NB4 (cell line): ENCODE data around the gene INTS15.

Experiments used
- CTCF ChIP-seq: IDR thresholded peaks from one replicate; pipeline ENCODE4 v1.5.1; 2012; ENCODE audit warnings: low read depth, low read length
- MAX ChIP-seq: IDR thresholded peaks from 2 replicates; pipeline ENCODE4 v1.6.1; 2011; ENCODE audit warnings: low read depth, low read length
- MYC ChIP-seq: IDR thresholded peaks from 2 replicates; pipeline ENCODE4 v1.6.1; 2011; ENCODE audit warnings: low read depth, low read length
- POLR2A ChIP-seq: IDR thresholded peaks from 2 replicates; pipeline ENCODE4 v1.6.1; 2011; ENCODE audit warnings: mild to moderate bottlenecking; ENCODE audit not compliant: insufficient read length; ENCODE audit errors: extremely low read depth

DNA sequence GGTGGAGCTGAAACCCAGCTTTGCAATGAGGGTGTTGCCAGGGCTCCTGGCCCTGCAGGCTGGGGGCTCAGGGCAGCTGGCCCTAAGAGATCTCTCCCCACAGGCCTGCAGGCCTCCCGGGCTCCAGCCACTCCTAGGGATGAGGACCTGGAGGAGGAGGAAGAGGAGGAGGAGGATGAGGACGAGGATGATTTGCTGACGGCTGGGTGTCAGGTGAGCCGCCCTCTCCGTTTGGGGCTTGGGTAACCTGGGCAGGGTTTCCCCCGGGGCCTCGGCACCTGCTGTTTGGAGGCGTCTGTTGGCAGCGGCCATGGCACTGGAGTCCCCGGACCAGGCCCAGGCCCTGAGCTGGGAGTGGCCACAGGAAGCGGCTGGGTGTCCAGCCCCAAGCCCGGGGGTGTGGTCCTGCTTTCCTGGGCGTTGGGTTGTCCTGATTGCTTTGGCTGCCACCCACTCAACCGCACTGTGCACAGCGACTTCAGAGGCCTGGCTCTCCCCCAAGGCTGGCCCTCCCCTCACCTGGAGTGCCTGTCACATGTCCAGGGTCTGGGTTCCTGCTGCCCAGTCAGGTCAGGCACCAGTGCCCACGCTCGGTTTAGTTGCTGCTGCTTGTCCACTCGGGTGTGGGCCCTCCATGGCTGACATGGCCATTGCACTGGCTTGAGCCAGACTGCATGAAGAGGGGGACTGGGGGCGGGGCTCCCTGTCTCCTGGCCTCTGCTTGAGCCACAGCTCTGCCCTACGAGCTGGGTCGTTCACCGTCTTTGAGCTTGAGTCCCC is 53.2 kb downstream of the INTS15 start:
- TF ChIP-seq CTCF: no peak
- no peak for TF ChIP-seq POLR2A
- no peak for TF ChIP-seq MAX
- TF ChIP-seq MYC: no peak
